ENCODE data around the gene PACSIN2.

PACSIN2 gene

DNA sequence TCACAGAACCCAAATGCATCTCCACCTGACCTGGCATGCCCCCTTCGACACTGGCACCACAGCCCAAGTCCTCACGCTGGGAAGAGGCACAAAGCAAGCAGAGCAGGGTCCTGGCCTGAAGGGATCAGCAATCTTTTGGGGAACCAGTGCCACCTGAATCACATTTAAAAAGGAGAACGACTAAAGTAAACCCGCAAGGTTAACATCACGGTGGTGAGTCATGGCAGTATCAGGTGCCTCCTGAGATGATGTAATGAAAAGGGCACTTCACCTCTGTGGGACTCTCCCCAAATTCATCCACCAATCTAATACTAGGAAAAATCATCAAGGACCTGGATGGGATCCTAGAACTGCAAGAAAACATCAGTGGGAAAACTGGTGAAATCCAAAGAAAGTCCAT lies 44.9 kb downstream of the PACSIN2 start:
- no peak overlapping the region for H3K4me3 ChIP-seq (ENCODE audit: low read depth, low read length)
- H3K9ac ChIP-seq = no peak overlapping the region
- H3K36me3 ChIP-seq (ENCODE audit: control insufficient read depth, insufficient read depth, low read length) = no peaks in the 10 kb centered on the region
- H3K27ac ChIP-seq = no peak overlapping the region
- H3K4me1 ChIP-seq = no peaks in the 10 kb centered on the region
- no peak overlapping the region for H3K4me2 ChIP-seq (ENCODE audit: low read length)
- H3K9me3 ChIP-seq (ENCODE audit: control insufficient read depth, low read length) = no peaks in the 10 kb centered on the region
- no peaks in the 10 kb centered on the region for H3K79me2 ChIP-seq
- H2AFZ ChIP-seq = no peak overlapping the region
- TF ChIP-seq, protein P1, sequence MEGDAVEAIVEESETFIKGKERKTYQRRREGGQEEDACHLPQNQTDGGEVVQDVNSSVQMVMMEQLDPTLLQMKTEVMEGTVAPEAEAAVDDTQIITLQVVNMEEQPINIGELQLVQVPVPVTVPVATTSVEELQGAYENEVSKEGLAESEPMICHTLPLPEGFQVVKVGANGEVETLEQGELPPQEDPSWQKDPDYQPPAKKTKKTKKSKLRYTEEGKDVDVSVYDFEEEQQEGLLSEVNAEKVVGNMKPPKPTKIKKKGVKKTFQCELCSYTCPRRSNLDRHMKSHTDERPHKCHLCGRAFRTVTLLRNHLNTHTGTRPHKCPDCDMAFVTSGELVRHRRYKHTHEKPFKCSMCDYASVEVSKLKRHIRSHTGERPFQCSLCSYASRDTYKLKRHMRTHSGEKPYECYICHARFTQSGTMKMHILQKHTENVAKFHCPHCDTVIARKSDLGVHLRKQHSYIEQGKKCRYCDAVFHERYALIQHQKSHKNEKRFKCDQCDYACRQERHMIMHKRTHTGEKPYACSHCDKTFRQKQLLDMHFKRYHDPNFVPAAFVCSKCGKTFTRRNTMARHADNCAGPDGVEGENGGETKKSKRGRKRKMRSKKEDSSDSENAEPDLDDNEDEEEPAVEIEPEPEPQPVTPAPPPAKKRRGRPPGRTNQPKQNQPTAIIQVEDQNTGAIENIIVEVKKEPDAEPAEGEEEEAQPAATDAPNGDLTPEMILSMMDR (IDR thresholded peaks at IDR 0.05) = no peak
- H3K27me3 ChIP-seq (ENCODE audit: control insufficient read depth, insufficient read depth, low read length) = no peaks in the 10 kb centered on the region

DNA sequence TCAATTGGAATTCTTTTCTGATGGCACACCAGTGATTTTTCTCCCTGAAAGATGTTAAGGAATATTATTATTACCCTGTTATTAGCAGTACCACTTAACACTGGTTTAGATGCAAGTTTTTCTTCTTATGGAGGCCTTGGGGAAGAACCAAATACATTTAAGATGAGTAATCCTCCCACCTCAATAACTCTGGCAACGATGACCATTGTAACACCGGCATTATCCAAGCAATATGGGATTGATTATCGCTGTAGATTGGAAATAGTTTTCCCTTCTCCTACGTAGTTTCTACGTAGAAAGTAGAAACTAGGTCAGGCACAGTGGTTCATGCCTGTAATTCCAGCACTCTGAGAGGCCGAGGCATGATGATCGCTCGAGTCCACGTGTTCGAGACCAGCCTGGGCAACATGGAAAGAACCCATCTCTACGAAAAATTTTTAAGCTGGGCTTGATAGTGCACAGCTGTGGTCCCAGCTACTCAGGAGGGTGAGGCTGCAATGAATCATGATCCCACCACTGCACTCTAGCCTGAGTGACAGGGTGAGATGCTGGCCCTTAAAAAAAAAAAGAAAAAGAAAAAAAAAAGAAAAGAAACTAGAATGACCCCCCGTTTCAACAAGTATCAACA lies 45.5 kb downstream of the PACSIN2 start:
- Histone ChIP-seq H3K27ac (no peak overlapping the region), H3K4me2 (ENCODE audit: low read length) (no peak overlapping the region), H2AFZ (no peak overlapping the region), H3K9ac (no peak overlapping the region), H3K36me3 (ENCODE audit: control insufficient read depth, insufficient read depth, low read length) (no peaks in the 10 kb centered on the region), H3K4me1 (no peaks in the 10 kb centered on the region), H3K27me3 (ENCODE audit: control insufficient read depth, insufficient read depth, low read length) (no peaks in the 10 kb centered on the region), H3K4me3 (ENCODE audit: low read depth, low read length) (no peak overlapping the region), H3K9me3 (ENCODE audit: control insufficient read depth, low read length) (no peaks in the 10 kb centered on the region), H3K79me2 (peaks cover under 1% of the 10 kb centered on the region)
- TF ChIP-seq, protein P1 (IDR thresholded peaks at IDR 0.05) = no peak

DNA sequence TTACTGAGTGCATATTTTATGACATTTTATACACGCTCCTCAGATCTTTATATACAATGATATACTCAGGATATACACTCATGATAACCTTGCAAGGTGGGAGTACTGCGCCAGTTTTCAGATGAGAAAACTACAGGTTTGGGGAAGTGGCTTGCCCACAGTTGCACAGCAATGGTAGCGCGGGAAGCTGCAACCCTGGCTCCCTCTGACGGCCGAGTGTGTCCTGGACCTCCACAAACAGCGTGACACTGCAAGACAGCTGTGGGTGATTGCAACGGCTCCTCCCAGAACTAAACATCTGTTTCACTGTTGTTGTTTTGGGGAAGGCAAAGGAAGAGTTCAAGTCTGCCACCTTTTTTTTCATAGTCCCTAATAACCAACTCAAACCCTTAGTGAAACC lies 47.0 kb downstream of the PACSIN2 start:
- no peaks in the 10 kb centered on the region for H3K9me3 ChIP-seq (ENCODE audit: control insufficient read depth, low read length)
- no peak overlapping the region for H3K9ac ChIP-seq
- H3K4me2 ChIP-seq (ENCODE audit: low read length) = no peak overlapping the region
- H2AFZ ChIP-seq = no peak overlapping the region
- TF ChIP-seq, protein P1 (IDR thresholded peaks at IDR 0.05) = no peak
- H3K4me1 ChIP-seq = no peaks in the 10 kb centered on the region
- H3K27ac ChIP-seq = no peak overlapping the region
- H3K79me2 ChIP-seq = peaks cover 3% of the 10 kb centered on the region
- H3K27me3 ChIP-seq (ENCODE audit: control insufficient read depth, insufficient read depth, low read length) = no peaks in the 10 kb centered on the region
- no peaks in the 10 kb centered on the region for H3K36me3 ChIP-seq (ENCODE audit: control insufficient read depth, insufficient read depth, low read length)
- H3K4me3 ChIP-seq (ENCODE audit: low read depth, low read length) = no peak overlapping the region

DNA sequence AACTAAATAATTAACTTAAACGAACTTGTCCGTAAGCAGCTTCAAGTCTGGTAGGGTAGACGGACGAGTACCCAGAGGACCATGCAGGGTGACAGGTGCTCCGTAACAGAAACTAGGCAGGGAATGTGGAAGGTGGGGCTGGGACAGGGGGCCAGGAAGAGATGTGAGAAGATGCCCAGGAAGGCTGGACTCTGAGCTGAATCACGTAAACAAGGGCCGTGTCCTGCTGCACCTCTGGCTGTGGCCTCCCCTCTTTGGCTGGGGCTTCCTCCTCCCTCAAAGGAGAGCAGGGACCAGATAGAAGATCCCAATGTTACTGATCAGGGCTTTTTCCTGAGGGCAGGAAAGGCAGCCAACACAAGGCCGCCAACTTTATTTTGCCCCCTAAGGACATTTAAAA lies 47.9 kb downstream of the PACSIN2 start:
- H3K27ac ChIP-seq = no peak overlapping the region
- no peak overlapping the region for H3K4me2 ChIP-seq (ENCODE audit: low read length)

More for the DNA sequence above, 47.9 kb downstream of the PACSIN2 start:
- H3K36me3 ChIP-seq (ENCODE audit: control insufficient read depth, insufficient read depth, low read length) = no peaks in the 10 kb centered on the region
- TF ChIP-seq, protein P1 (IDR thresholded peaks at IDR 0.05) = no peak
- no peak overlapping the region for H3K4me3 ChIP-seq (ENCODE audit: low read depth, low read length)
- H2AFZ ChIP-seq = no peak overlapping the region
- H3K79me2 ChIP-seq = peaks cover 3% of the 10 kb centered on the region
- no peaks in the 10 kb centered on the region for H3K4me1 ChIP-seq
- no peak overlapping the region for H3K9ac ChIP-seq
- no peaks in the 10 kb centered on the region for H3K27me3 ChIP-seq (ENCODE audit: control insufficient read depth, insufficient read depth, low read length)
- no peaks in the 10 kb centered on the region for H3K9me3 ChIP-seq (ENCODE audit: control insufficient read depth, low read length)

All from parathyroid adenoma (tissue), 2 donors.